Stimulated activated CD8-positive, alpha-beta memory T cell treated with anti-CD3 and anti-CD28 coated beads, Interleukin-4, amount 100 ng/mL, for 4 hours (primary cell): ENCODE data around the gene ETV3.

ENCODE experiments used
- DNase-seq, 2 donors: peaks; one replicate each; pipeline ENCODE4 v3.0.0-alpha.2; 2020; ENCODE audit warnings: low read depth in 2 of 2, low spot score in 1 of 2

The ETV3 gene

DNA sequence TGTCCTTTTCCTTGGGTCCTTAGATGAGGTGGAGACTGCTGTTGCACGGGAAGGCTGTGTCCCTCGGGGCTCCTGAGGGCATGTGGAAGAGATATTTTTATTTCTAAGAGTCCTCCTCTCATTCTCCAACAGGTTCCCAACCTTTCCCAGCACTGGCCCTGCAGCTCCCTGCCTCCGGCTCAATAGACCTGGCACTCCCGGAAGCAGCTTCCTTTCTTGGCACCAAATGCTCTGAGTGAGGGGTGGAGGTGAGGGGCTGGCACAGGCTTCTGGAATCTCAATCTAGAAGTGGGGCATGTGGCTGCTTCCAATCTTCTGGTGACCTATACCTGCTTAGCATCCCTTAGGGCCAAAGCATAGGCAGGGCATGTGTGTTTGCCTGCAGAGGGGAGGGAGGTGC lies 43.1 kb downstream of the ETV3 start:
- no peak for DNase-seq

DNA sequence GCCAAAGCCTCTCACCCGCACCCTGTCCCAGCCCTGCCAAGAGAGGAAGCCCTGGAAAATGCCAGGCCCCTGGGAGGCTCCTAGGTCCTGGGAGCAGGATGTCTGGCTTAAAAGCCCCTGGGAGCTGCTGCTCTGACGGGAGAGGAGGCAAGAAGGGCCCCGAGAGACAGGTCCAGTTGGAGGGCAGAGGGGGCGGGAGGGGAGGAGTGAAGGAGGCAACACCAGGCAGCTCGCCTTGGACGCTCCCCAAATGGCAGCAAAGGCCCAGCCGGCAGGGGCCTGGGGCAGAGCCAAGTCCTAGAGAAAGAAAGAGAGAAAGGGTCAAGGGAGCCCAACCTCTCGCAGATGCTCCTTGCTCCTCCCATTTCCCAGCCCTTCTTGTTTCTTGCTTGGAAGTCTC lies 45.4 kb downstream of the ETV3 start:
- DNase-seq = no peak

DNA sequence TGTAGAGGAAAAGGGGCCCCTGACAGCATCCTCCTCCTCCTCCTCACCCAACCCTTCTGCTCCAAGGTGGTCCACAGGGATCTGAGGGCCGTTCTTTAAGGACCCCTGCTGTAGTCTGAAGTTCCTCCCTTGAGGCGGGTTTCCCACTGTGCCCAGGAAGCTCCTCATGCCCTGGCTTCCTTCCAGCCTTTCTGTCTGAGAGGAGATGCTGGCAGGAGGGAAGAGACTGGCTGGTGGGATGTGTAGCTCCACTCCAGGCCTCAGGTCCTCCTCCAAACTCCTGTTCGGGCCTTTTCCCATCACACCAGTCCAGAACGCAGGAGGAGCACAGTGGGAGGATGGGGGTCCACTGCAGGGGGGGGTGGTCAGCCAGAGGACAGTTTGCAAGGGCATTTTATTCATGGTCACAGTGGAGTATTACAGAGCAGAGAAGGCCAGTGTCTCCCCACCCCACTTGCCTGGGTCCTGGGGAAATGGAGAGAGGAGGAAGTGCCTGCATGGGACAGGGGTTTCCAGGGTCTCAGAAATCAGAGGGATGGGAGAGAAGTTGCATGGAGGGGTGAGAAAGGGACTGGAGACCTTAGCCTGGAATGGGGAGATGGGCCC lies 46.4 kb downstream of the ETV3 start:
- DNase-seq = no peak

DNA sequence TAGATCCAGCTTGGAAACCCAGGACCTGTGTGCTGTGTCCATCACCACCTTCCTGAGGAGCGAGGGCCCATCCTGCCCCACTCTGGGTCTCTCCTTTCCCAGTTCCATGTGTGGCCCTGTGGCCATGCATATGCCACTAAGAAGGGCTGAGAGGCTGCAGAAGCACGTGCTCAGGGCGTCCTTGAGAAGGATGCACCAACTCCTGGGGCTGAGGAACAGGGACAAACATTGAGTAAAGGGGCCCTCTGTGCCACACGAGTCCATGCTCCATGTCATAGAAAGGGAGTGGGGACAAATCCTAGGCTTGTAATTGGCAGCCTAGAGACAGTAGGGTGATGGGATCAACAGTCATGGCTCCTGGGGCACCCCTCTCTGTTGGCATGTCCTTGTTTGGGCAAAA lies 47.0 kb downstream of the ETV3 start:
- no peak for DNase-seq

DNA sequence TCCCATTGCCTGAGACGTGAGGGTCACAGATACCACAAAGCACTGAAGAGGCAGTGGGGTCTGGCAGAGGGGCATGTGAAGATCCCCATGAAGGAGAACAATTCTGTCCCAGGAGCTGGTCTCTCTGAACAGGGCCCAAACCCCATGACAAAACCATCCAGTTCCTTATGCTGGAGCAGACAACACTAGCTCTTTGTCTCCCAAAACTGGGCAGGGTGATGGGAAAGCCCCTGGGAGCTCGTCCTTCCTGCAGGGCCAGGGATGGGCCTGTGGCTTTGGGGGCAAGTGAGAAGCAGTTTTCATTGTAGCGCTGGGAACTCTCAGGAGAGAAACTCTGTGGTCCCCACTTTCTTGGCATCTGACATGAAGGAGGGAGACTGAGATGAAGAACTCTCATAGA lies 47.4 kb downstream of the ETV3 start:
- DNase-seq = no peak

DNA sequence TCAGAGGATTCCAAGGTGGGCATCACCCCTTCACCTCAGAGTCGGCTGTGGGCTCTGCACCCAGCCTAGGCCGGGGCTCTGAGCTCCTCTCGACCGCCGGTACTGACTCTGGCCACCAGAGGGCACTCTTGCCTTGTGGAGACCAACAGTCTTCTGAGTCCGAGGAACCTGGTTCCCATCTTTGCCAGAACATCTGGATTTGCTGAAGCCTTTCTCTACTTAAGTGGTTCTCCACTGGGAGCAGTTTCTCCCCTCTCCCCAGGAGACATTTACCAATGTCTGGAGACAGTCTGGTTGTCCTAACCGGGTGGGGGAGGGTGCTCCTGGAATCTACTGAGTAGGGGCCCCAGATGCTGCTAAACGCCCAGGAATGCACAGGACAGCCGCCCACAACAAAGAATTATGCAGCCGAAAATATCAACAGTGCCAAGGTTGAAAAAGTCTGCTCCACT lies 48.0 kb downstream of the ETV3 start:
- DNase-seq = peak; percentile 59 to 88

DNA sequence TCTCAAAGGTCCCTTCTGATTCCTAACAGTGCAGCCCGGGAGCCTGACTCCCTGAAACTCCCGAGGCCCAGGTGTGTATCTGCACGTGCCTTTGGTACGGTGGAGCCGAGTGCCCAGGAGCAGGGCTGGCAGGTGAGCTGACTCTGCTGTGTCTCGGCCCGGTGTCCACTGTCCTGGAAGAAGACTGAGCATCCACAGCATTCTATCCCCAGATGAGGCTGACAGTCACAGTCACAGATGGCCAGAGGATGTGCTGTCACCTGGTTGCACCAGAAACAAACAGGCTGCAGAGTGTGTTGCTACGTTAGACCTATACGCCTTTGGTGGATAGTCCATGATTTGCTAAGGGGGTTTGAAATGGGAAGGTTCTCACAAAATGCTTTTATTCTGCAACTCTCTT lies 48.4 kb downstream of the ETV3 start:
- DNase-seq = no peak

DNA sequence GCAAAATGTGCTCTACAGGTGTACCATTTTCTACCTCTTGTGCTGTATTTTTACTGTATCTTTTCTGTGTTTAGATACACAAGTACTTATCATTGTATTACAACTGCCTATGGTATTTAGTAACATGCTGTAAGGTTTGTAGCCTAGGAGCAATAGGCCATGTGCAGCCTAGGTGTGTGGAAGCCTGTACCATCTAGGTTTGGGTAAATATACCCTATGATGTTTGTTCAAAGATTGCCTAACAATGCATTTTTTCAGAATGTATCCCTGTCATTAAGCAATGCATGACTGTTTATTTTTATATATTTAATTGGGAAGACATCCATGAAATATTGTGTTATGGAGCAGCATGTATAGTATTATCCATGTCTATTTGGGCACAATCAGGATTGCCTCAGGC lies 49.6 kb downstream of the ETV3 start:
- DNase-seq = no peak

DNA sequence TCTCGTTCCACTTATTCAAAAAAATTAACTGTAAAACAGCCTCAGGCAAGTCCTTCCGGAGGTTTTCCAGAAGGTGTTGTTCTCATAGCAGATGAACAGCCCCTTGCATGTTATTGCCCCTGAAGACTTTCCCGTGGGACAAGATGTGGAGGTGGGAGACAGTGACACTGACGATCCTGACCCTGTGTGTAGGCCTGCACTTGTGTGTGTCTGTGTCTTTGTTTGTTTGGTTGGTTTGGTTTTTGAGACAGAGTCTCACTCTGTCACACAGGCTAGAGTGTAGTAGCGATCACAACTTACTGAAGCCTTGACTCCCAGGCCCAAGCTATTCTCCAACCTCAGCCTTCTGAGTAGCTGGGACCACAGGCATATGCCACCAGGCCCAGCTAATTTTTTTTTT lies 51.2 kb downstream of the ETV3 start:
- DNase-seq = no peak

DNA sequence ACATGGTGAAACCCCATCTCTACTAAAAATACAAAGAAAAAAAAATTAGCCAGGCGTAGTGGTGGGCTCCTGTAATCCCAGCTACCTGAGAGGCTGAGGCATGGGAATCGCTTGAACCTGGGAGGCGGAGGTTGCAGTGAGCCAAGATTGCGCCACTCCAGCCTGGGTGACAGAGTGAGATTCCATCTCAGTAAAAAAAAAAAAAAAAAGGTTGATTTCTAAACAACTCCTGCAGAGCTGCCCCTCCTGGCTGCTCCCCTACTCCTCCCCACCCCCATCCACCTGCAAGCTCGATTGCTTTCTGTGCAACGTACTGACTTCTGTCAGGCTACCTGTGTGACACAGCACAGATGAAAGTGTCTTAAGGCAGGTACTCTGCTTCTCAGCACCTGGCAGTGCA lies 51.9 kb downstream of the ETV3 start:
- no peak for DNase-seq

DNA sequence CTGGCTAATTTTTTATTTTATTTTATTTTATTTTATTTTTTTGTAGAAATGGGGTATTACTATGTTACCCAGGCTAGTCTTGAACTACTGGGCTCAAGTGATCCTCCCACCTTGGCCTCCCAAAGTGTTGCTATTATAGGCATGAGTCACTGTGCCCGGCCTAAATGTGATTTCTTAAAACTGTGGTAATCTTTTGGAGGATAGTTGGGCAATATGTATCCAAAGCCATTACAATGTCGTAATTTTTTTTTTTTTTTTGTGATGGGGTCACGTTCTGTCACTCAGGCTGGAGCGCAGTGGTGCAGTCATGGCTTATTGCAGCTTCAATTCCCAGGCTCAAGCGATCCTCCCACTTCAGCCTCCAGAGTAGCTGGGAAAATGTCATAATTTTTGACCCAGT lies 52.8 kb downstream of the ETV3 start:
- DNase-seq = no peak

DNA sequence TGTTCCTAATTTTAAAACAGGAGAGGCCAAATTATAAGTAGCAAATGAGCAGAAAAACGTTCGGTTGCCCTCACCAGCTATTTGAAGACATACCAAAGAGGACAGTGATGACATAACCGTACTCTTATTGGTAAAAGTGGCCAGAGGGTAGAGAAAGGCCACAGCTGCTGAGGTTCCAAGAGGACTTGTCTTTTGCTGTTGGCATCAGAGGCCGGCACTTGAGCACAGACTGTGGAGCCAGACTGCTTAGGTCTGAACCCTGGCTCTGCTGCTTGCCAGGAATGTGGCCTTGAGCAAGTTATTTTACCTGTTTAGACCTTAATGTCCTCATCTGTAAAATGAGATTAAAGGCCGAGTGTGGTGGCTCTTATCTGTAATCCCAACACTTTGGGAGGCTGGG lies 53.5 kb downstream of the ETV3 start:
- DNase-seq = no peak

DNA sequence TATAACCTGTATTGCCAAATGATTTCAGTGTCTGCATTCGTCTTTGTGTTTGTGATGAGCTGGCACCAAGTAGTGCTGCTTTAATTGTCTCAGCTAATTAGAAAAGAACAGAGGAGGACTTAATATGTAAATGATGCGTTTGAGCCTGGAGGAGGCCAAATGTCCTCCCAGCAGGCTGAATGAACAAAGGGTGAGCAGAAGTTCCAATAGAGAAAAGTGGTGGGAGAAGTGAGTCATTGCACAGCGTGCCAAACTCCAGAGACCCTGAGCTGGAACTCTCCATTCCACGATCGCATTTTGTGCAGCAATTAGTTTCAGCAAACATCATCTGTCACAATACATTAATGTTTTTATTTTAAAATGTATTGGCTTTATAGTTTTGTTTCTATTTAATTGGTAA lies 56.5 kb downstream of the ETV3 start:
- DNase-seq = no peak

DNA sequence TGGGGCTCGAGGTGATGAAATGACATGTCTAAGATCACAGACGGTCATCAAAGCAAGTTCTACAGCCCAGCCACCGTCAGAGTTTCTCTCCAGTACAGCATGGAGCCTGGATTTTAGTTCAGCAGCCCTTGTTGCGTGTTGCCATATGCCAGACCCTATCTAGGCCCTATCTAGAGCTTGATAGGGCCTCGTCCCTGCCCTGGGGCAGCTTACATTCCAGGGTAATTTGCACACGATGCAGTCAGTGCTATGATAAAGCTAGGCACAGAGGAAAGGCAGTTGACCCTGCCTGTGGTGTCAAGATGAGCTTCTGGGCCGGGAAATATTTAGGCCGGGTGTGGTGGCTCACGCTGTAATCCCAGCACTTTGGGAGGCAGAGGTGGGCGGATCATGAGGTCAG lies 57.5 kb downstream of the ETV3 start:
- DNase-seq = no peak

DNA sequence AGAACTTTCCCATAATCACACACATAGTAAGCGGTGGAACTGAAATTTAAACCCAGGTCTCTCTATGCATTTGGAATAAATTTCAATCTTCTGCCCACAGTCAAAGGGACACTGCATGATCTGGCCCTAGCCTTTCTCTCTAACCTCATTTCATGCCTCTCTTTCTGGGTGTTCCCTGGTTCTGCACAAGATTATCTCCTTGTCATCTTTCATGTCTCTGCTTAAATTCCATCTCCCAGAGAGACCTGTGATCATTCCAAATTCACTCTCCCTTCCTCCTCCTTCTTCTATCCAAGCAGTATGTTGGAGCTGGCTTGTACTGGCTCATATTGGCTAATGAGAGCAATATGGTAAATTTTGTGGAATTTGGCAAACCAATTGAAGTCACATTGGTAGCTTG lies 60.8 kb downstream of the ETV3 start:
- no peak for DNase-seq

DNA sequence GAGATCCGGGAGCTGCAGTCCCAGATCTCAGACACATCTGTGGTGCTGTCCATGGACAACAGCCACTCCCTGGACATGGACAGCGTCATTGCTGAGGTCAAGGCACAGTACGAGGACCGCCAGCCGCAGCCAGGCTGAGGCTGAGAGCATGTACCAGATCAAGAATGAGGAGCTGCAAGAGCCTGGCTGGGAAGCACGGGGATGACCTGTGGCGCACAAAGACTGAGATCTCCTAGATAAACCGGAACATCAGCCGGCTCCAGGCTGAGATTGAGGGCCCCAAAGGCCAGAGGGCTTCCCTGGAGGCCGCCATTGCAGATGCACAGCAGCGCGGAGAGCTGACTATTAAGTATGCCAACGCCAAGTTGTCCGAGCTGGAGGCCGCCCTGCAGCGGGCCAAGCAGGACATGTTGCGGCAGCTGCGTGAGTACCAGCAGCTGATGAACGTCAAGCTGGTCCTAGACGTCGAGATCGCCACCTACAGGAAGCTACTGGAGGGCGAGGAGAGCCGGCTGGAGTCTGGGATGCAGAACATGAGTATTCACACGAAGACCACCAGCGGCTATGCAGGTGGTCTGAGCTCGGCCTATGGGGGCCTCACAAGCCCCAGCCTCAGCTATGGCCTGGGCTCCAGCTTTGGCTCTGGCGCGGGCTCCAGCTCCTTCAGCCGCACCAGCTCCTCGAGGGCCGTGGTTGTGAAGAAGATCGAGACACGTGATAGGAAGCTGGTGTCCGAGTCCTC lies 64.1 kb downstream of the ETV3 start:
- DNase-seq = no peak
